ENCODE measurements around the gene TOMM7.
A peak's percentile ranks its signal among the peaks of the same experiment; 100 is the strongest.
"Not testable (repeated sequence)": the region's sequence is repeated elsewhere in the genome, so short reads cannot be mapped to it uniquely, and the experiment has no call there.

Gene TOMM7

GRCh38 chr7:22814261-22815208 lies 8.1 kb downstream of the TOMM7 start:
- no peak for DNase-seq

- DNase-seq = no peak
Observed at GRCh38 chr7:22812353-22812752, 10.3 kb downstream of the TOMM7 start.

GRCh38 chr7:22811746-22812280 lies 10.8 kb downstream of the TOMM7 start:
- no peak for DNase-seq

GRCh38 chr7:22810843-22811242 lies 11.8 kb downstream of the TOMM7 start:
- no peak for DNase-seq

GRCh38 chr7:22809902-22810642 lies 12.6 kb downstream of the TOMM7 start:
- no peak for DNase-seq

GRCh38 chr7:22808140-22808539 lies 14.5 kb downstream of the TOMM7 start:
- DNase-seq = no peak

- DNase-seq = no peak
Observed at GRCh38 chr7:22806752-22807151, 15.9 kb downstream of the TOMM7 start.

- no peak for DNase-seq
Observed at GRCh38 chr7:22805227-22805626, 17.4 kb downstream of the TOMM7 start.

GRCh38 chr7:22802831-22803230 lies 19.8 kb downstream of the TOMM7 start:
- not testable (repeated sequence) for DNase-seq

GRCh38 chr7:22802426-22802825 lies 20.2 kb downstream of the TOMM7 start:
- DNase-seq = no peak

- no peak for DNase-seq
Observed at GRCh38 chr7:22801912-22802311, 20.7 kb downstream of the TOMM7 start.

- DNase-seq = no peak
Observed at GRCh38 chr7:22799633-22800032, 23.0 kb downstream of the TOMM7 start.

- DNase-seq = no peak
Observed at GRCh38 chr7:22793593-22794462, 28.8 kb downstream of the TOMM7 start.

GRCh38 chr7:22791204-22792158 lies 31.2 kb downstream of the TOMM7 start:
- DNase-seq = no peak

- DNase-seq = not testable (repeated sequence)
Observed at GRCh38 chr7:22790640-22791039, 32.0 kb downstream of the TOMM7 start.

- DNase-seq = no peak
Observed at GRCh38 chr7:22787951-22788350, 34.7 kb downstream of the TOMM7 start.

- DNase-seq = no peak
Observed at GRCh38 chr7:22786290-22786932, 36.2 kb downstream of the TOMM7 start.

GRCh38 chr7:22784346-22784745 lies 38.3 kb downstream of the TOMM7 start:
- DNase-seq = no peak

- no peak for DNase-seq
Observed at GRCh38 chr7:22783421-22783820, 39.2 kb downstream of the TOMM7 start.

GRCh38 chr7:22782616-22783232 lies 39.9 kb downstream of the TOMM7 start:
- peak; percentile 58 to 74 for DNase-seq

All from stimulated activated CD4-positive, alpha-beta T cell treated with anti-CD3 and anti-CD28 coated beads, Interleukin-4, amount 100 ng/mL, for 4 hours (primary cell).